BE2C (cell line): Measurements from ENCODE around the gene NRROS.

ENCODE experiments used
- DNase-seq: peaks from one replicate; pipeline ENCODE4 v3.0.0-alpha.2; 2020
- H3K27me3 ChIP-seq: fragments of 250-450 bp; sonication (Bioruptor Pico); 2 replicates; pipeline ENCODE4 v1.5.1; 2020; ENCODE audit warnings: mild to moderate bottlenecking
- H3K36me3 ChIP-seq: fragments of 250-450 bp; sonication (Bioruptor Pico); 2 replicates; pipeline ENCODE4 v1.5.1; 2020; ENCODE audit warnings: mild to moderate bottlenecking
- H3K4me1 ChIP-seq: fragments of 250-450 bp; sonication (Bioruptor Pico); 2 replicates; pipeline ENCODE4 v1.5.1; 2020
- H3K4me3 ChIP-seq: 2 replicates; pipeline ENCODE4 v1.5.1; 2011; ENCODE audit warnings: low read depth, low read length
- H3K9me3 ChIP-seq: fragments of 250-450 bp; sonication (Bioruptor Pico); 2 replicates; pipeline ENCODE4 v1.5.1; 2020
- TF ChIP-seq, protein P1 (sequence below): IDR thresholded peaks from 2 replicates; pipeline ENCODE4 v1.5.1; 2012; ENCODE audit warnings: mild to moderate bottlenecking, low read depth, low read length

Gene NRROS

DNA sequence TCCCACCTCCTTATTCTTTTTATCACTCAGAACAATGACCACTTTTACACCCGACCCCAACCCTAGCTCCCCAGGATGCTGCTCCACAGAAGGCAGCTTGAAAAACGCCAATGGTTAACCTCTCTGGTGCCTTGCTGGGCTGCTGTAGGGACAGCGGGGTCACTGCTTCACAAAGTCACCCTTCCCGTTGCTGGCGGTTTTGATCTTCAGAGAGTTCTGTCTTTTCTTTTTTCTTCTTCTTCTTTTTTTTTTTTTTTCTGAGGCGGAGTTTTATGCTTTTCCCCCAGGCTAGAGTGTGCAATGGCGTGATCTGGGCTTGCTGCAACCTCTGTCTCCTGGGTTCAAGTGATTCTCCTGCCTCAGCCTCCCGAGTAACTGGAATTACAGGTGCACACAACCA, 51.9 kb downstream of the NRROS start:
- no peak for DNase-seq
- TF ChIP-seq, protein P1, sequence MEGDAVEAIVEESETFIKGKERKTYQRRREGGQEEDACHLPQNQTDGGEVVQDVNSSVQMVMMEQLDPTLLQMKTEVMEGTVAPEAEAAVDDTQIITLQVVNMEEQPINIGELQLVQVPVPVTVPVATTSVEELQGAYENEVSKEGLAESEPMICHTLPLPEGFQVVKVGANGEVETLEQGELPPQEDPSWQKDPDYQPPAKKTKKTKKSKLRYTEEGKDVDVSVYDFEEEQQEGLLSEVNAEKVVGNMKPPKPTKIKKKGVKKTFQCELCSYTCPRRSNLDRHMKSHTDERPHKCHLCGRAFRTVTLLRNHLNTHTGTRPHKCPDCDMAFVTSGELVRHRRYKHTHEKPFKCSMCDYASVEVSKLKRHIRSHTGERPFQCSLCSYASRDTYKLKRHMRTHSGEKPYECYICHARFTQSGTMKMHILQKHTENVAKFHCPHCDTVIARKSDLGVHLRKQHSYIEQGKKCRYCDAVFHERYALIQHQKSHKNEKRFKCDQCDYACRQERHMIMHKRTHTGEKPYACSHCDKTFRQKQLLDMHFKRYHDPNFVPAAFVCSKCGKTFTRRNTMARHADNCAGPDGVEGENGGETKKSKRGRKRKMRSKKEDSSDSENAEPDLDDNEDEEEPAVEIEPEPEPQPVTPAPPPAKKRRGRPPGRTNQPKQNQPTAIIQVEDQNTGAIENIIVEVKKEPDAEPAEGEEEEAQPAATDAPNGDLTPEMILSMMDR = no peak
- no peak overlapping the region for H3K4me3 ChIP-seq

DNA sequence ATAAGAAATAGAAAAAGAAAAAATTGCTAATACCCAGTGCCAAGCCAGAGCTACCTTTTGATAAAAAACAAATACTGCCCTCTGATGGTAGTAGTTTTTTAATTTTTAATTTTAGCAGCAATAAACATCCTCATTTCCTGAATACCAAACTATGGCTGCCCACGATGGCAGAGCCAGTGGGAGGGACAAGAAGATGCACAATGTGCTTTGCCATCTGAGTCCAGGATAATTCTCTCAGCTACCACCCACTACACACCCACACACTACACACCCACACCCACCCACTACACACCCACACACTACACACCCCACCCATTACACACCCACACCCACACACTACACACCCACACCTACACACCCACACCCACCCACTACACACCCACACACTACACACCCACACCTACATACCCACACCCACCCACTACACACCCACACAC, 54.7 kb downstream of the NRROS start:
- Histone ChIP-seq H3K27me3 (no peaks in the 10 kb centered on the region), H3K36me3 (no peaks in the 10 kb centered on the region), H3K4me1 (no peaks in the 10 kb centered on the region), H3K4me3 (no peak overlapping the region), H3K9me3 (no peaks in the 10 kb centered on the region)
- TF ChIP-seq, protein P1 = no peak
- no peak for DNase-seq

More for the DNA sequence above, 51.9 kb downstream of the NRROS start:
- no peaks in the 10 kb centered on the region for H3K9me3 ChIP-seq
- no peaks in the 10 kb centered on the region for H3K27me3 ChIP-seq
- no peaks in the 10 kb centered on the region for H3K4me1 ChIP-seq
- no peaks in the 10 kb centered on the region for H3K36me3 ChIP-seq

DNA sequence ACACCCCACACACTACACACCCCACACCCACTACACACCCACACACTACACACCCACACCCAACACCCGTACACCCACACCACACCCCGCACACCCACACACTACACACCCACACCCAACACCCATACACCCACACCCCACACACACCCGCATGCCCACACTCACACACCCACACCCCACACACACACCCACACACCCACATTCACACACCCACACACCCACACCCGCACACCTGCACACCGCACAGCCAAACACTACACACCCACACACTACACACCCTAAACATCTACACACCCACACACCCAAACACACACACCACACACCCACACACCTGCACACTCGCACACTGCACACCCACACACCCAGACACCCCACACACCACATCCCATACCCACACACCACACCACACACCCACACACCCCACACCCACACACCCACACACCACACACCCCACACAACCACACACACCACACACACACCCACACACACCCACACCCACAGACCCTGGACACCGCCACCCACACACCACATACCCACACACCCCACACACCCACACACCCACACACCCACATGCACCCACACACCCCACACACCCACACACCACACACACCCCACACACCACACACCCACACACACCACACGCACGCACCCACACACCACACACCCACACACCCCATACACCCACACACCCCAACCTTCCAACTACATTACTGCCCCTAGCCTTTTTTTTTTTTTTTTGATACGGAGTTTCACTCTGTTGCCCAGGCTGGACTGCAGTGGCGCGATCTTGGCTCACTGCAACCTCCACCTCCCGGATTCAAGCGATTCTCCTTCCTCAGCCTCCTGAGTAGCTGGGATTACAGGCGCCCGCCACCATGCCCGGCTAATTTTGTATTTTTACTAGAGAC, 55.7 kb downstream of the NRROS start:
- Histone ChIP-seq H3K27me3 (no peaks in the 10 kb centered on the region), H3K4me1 (no peaks in the 10 kb centered on the region), H3K4me3 (no peak overlapping the region), H3K9me3 (no peaks in the 10 kb centered on the region), H3K36me3 (no peaks in the 10 kb centered on the region)
- TF ChIP-seq, protein P1 = no peak
- no peak for DNase-seq

DNA sequence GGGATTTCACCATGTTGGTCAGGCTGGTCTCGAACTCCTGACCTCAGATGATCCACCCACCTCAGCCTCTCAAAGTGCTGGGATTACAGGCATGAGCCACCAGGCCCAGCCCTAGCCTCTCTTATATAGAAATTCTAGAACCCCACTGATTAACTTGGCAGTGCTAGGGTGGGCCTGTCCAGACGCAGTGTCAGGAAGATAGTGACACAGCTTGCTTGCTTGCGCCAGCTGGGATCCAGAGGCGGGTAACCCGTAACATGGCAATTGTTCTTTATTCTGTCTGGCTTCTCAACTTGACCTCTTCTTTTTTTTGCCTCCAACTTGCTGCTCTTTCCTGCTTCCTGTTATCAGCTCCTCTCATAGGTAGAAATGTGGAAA, 56.3 kb downstream of the NRROS start:
- no peak for DNase-seq
- H3K4me3 ChIP-seq = no peak overlapping the region
- no peaks in the 10 kb centered on the region for H3K27me3 ChIP-seq
- H3K4me1 ChIP-seq = no peaks in the 10 kb centered on the region
- TF ChIP-seq, protein P1 = no peak
- H3K9me3 ChIP-seq = no peaks in the 10 kb centered on the region
- H3K36me3 ChIP-seq = no peaks in the 10 kb centered on the region

DNA sequence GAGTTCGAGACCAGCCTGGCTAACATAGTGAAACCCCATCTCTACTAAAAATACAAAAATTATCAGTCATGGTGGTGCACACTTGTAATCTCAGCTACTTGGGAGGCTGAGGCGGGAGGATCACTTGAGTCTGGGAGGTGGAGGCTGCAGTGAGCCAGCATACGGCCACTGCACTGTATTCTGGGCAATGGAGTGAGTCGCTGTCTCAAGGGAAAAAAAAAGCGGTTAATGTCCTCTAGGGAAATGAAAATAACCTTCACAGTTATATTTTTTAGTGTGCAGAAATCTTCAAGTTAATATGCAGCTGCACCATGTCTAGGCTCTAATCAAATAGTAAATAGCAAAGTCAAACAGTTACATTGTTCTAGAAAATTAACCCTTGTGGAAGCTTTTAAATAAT, 57.8 kb downstream of the NRROS start:
- no peaks in the 10 kb centered on the region for H3K36me3 ChIP-seq
- TF ChIP-seq, protein P1 = no peak
- H3K9me3 ChIP-seq = no peaks in the 10 kb centered on the region
- no peaks in the 10 kb centered on the region for H3K4me1 ChIP-seq
- H3K4me3 ChIP-seq = no peak overlapping the region
- DNase-seq = no peak
- H3K27me3 ChIP-seq = no peaks in the 10 kb centered on the region

DNA sequence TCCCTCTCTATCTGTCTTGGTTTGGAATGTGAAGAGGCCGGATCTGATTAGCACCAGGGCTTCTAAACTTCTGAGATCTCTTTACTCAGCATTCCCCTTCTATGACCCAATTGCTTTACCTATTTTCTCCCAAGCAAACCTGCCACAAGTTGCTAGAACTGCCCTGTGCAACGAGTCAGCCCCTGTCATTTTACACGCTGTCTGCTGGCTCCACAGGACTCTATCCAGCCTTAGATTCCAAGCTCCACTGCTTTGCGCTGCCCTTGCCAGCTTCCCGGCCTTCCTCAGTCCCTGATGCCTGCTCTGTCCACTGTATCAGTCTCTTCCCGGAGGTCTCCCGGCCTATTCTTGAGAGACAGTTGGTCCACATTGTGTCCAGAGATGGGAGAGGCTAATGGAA, 60.3 kb downstream of the NRROS start:
- DNase-seq = no peak
- Histone ChIP-seq H3K4me3 (no peak overlapping the region), H3K27me3 (no peaks in the 10 kb centered on the region), H3K36me3 (no peaks in the 10 kb centered on the region), H3K9me3 (no peaks in the 10 kb centered on the region), H3K4me1 (no peaks in the 10 kb centered on the region)
- TF ChIP-seq, protein P1 = no peak
